GM18502 (cell line): ENCODE results near the gene IL1RAPL2.
"Not testable (repeated sequence)": the region's sequence is repeated elsewhere in the genome, so short reads cannot be mapped to it uniquely, and the experiment has no call there.

Source experiments
- ATAC-seq: cut with Tn5 transposase; IDR thresholded peaks from one replicate; pipeline ENCODE4 v1.9.1; 2021; ENCODE audit warnings: mild to moderate bottlenecking; ENCODE audit not compliant: unreplicated experiment, poor library complexity

Gene IL1RAPL2

DNA sequence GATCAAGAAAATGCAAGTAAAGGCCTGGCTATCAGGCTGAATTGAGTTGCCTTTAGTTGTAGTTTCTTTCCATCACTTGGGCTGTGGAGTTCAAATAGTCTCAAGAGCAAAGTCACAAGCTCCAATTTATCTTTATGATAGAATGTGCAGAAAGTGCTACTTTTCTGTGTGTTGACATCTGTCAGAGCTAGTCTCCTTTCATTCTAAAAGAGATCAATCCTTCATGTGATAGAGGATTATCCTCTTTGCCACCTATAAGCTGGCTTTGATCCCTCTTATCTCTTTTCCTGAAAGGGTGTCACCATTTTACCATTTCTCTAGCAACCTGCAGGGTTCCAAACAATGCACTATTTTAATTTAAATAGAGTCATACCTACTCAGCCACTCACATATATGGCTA is 429.5 kb downstream of the IL1RAPL2 start:
- no peak for ATAC-seq

DNA sequence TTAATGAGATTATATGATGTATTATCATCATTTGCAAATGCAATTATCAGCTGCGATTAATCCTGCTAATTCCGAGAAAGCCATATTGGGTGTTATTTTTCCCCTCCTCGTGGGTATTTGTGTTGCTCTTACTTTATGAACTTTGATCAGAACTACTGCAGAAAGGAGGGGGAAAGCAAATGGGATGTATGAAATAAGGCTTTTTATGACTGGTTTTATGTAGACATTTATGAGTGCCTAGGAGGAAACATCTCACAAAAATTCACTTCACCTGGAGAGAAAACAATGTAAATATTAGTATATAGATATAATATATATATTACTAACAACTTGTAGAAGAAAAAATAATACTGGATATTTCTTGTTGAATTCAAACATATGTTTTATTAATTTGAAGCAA is 440.1 kb downstream of the IL1RAPL2 start:
- ATAC-seq, result no peak

DNA sequence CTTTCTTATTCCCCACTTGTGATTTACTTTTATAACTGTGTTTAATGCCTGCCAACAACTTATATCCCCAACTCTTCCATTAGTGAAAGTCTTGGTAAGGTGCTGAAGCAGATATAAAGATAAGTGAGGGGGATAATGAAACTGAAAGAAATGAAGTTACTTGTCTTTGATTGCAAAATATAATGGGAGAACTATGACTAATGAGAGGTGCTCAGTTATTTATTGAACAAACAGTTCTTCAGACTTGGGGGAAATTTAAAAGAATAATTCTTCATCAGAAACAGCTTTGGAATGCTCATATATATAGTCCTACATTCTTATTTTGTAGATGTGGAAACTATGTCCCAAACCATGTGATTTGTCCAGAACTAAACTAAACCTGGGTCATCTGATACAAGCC is 441.0 kb downstream of the IL1RAPL2 start:
- ATAC-seq, result no peak

DNA sequence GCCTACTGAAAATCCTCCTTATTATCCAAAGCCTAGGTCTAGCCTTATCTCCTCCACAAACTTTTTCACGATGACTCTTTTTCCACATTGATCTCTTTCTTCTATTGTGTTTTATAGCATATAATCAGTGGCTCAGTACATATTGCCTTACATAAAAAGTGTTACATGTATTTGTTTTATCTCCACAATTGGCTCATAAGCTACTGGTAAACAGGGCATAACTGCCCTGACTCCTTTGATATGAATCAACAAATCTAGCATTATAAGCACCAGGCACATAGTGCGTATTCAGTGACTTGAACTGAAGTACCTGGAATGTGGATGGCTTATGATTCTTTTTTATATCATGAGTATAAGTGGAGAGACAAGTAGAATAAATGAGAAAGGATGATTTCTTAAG is 447.7 kb downstream of the IL1RAPL2 start:
- ATAC-seq, result no peak

DNA sequence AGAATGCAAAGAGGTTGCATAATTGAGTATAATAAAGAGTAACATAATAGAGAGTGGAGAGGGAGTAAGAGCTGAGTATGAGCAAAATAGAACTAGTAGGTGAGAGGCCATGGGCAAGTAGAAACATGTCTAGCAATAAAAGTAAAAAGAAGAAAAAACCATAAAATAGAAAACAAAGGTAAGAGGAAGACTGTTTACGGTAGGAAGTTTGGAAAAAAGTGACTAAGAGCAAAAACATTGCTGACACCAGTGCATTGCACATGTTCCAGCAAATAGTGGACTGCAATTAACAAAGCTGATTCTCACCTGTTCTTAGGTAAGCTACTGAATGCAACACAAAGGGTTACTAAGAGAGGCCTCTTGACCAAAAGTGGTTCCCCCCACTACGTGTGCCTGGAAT is 451.6 kb downstream of the IL1RAPL2 start:
- ATAC-seq, result no peak

DNA sequence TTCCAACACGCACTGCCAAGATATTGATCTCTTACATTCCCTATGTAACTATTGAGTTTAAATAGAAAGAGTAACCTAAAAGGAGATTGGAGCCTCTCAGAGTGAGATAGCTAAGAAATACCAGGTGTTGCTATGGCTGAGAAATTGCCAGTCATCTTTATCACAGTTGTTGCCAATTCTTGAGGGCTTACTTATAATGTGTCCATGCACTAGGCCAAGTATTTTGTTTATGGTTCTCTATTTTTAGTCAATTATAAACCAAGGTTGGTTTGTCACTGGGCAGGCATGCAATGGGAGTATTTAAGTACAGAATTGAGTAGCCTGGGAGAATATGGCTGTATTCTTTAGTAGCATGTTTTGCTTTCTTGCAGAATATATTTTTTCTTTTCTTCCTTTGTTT is 452.9 kb downstream of the IL1RAPL2 start:
- ATAC-seq, result no peak

DNA sequence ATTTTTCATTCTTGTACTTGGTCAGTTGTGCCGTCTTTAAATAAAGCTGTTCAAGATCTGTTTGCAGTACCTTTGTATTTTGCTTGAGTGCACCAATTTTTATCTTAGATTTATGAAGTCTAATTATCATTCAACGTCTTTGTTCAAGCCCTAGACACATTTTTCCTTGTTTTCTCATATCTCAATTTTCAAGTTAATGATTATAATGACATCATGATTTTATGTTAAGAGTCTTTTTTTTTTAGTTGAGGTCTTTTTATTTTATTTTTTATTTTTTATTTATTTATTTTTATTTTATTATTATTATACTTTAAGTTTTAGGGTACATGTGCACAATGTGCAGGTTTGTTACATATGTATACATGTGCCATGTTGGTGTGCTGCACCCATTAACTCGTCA is 463.0 kb downstream of the IL1RAPL2 start:
- ATAC-seq, result not testable (repeated sequence)

DNA sequence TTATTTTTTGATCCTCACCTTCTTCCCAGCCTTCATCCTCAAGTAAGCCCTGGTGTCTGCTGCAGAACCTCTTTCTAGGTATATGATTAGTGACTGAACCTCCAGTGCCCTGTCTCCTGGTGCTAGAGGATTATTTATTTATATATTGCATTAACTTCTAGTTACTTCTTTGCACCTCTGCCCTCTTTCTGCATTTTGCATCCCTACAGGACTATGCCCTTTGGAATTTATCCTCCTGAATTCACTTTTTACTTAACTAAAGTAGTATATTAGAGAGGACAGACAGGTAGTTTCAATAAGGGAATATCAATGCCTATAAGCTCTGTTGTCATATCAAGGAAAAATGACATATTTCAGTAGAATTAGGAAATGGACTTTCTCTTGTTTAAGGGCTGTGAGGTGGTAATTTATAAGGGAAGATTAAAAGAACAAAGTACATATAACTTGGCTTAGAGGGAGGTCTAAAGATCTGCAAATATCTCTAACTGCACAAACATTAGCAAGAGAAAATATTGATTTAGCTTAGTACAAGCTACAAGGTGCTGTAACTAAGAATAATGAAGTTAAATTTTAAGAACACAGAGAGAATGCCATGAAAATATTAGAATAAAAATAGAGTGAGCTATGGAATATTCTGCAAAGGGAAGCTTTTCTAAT is 472.8 kb downstream of the IL1RAPL2 start:
- no peak for ATAC-seq

DNA sequence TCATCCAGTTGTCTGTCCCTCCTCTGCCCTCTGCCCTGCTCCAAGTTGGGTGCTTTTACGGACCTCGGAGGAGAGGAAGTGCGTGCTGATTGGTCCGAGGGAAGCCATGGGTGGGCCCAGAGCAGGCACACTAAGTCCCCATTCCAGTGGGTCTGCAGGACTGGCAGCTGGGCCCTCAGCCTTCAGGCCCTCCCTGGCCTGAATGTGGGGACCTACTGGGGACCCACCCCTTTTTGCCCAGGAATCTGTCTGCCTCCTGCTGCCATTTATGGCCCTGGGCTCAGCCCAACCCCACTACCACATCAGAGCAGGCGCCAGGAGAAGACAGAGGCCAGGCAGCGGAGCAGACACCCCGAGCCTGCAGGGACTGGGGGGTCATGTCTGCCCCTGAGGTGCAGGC is 484.9 kb downstream of the IL1RAPL2 start:
- no peak for ATAC-seq

DNA sequence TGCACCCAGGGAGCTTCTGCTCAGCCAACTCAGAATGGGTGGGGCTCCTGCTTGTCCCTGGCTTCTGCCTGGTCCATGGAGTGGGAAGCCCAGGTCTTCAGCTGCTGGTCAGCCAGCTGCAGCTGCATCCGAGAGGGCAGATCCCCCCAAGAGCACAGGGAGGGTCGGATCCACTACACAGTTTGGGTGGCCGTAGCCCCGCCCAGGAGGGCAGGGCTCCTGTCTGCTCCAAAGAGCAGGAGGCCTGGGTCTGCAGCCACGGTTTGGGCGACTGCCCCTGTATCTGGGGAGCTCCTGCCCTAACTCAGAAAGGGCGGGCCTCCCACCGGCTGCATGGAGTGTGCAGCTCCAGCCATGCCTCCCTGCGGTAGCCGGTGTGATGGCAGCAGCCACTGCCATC is 485.4 kb downstream of the IL1RAPL2 start:
- ATAC-seq, result no peak

DNA sequence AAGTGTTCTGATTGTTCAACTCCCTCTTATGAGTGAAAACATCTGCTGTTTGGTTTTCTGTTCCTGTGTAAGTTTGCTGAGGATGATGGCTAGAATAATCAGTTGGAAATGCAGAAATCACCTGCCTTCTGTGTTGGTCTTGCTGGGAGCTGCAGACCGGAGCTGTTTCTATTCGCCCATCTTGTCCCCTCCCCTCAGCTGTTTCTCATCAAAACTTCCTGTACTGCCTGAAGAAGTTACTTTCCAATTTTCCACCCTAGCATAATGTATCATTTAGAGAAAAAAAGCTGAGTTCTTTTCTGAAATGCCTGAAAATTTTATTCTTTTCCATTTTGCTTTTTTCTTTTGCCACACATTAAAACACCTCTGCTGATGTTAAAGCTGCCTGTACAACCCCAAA is 486.9 kb downstream of the IL1RAPL2 start:
- no peak for ATAC-seq

DNA sequence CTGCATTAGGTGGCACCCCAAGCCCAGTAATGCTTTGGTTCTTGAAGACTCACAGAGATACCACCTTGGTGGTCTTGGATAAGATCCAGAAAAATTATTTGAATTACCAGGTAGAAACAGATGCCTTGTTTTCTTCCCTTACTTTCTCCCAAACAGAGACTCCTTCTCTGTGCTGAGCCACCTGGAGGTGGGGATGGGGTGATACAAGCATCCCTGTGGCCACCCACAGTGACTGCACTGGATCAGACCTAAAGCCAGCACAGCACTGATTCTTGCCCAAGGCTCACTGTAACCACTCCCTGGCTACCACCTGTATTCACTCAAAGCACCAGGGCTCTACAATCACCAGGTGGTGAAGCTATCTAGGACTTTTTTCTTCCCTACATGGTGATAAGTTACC is 497.7 kb downstream of the IL1RAPL2 start:
- no peak for ATAC-seq

DNA sequence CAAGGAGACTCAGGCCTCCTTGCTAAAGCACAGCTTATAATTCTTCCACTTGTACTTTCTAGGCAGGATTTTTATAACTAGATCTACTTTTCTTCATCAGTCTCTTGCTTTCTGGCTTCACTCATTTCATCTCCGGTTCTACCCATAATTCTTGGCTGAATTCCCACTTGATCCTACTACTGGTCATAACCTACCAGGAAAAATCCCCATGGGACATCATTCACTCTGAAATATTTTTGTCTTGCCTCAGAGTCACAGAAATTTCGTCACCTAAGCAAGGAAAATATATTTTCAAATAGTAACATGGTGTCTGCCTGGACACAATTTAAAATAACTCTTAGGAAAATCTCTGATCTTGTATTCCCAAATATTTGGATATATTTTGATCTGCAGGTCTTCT is 532.2 kb downstream of the IL1RAPL2 start:
- no peak for ATAC-seq

DNA sequence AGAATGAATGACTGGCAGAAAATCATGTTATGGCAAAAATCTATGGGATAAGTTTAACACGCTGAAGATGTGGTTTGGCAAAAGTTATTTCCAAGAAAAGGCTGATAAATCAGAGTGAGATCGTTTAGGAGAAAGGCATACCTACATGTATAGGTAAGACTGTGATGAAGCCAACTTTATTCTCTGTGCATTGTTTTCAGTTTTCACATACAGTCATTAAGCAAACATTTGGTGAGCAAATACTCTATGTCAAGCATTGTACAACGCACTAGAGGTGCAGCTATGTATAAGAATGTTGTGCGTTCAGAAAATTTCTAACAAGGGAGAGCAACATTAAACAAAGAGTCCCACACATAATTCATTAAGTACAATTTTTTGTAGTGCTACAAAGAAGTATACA is 532.8 kb downstream of the IL1RAPL2 start:
- ATAC-seq, result no peak

DNA sequence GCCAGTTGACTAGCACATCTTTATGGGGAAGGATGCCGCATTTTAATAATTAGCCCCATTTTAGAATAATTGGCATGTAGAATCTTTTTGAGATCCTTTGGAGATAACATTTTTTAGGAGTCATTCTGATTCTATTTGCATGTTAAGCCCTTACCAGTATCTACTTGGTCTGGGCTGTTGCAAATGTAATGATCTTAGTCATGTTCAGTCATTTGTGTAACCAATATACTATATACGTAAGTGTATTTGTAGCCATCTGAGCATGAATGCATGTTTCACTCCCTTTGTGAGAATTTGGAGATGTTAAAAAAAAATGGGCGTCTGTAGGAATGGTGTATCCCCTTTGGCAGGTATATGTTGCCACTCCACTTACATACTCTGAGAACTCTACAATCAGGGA is 535.4 kb downstream of the IL1RAPL2 start:
- ATAC-seq, result no peak

DNA sequence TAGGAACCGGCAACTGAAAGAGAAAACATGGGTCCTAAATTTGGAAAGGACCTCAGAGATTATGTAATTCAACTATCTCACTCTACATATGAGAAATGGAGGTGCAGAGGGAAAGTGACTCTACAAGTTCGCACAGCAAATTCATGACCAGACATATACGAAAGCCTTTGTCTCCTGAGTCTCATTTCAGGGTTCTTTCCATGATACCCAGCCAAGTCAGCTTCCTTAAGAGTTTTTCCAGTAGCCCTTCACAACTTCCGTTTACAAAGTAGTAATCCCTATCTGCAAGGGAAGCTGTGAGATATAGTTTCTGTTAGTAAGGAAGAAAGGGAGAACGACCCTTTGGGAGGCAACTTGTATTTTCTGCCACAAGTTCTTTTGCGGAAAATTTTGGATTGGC is 543.9 kb downstream of the IL1RAPL2 start:
- ATAC-seq, result no peak

DNA sequence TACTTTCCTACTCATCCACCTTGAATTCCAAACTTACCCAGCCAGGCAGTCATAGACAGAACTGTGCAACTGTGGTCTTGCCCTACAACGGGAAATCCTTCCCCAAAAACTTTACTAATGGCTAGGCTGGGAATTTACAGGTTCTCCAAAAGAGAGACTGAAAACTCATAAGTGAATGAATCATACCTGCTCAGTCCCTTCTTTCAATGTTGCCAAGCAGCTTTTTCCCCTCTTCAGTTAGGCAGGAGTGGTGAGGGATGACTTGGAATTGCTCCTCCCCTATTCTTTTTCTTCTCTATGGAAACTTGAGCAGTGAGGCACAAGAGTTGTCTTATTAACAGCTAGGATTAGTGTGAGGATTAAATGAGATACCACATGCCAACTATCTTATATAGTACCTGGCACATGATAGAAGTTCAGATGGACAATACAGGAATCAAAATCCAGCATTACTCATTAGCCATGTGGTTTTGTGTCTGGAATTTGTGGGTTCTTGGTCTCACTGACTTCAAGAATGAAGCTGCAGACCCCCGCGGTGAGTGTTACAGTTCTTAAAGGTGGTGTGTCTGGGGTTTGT is 548.6 kb downstream of the IL1RAPL2 start:
- no peak for ATAC-seq

DNA sequence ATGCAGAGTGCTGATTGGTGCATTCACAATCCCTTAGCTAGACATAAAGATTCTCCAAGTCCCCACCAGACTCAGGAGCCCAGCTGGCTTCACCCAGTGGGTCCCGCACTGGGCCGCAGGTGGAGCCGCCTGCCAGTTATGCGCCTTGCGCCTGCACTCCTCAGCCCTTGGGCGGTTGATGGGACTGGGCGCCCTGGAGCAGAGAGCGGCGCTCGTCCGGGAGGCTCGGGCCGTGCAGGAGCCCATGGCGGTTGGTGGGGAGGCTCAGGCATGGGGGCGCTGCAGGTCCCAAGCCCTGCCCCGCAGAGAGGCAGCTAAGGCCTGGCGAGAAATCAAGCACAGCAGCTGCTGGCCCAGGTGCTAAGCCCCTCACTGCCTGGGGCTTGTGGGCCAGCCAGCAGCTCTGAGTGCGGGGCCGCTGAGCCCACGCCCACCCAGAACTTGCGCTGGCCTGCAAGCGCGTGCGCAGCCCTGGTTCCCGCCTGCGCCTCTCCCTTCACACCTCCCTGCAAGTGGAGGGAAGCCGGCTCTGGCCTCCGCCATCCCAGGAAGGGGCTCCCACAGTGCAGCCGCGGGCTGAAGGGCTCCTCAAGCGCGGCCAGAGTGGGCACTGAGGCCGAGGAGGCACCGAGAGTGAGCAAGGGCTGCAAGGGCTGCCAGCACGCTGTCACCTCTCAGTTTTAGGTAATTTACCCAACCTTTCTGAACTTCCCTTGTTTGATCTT is 549.8 kb downstream of the IL1RAPL2 start:
- ATAC-seq, result not testable (repeated sequence)

DNA sequence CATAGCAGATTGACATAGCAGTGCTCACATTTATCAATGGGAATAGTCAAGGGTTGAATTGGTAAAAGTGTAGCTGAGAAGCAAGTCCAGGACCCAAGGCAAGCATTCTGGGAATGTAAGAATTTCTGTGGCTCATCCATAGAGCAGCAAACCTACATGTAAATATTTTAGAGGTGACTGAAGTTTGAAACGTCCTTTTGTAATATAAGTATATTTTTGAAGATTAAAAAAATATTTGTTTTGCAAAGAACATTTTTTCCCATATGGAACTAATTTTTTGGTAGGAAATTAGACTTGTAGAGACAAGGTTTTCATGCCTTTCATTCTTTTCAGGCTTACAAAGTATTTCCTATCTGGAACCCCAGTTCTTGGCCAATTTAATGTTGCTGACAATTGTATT is 550.5 kb downstream of the IL1RAPL2 start:
- no peak for ATAC-seq

DNA sequence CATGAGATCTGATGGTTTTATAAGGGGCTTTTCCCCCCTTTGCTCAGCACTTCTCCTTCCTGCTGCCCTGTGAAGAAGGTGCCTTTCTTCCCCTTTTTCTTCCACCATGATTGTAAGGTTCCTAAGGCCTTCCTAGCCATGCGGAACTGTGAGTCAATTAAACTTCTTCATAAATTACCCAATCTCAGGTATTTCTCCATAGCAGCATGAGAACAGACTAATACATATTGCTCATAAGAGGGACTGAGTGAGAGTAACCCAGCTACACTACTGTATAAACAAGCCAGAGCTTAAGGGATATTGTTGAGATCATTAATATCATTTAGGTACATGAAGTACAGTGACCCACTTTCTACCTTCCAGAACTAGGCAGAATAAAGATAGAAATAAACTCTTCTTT is 551.6 kb downstream of the IL1RAPL2 start:
- no peak for ATAC-seq

DNA sequence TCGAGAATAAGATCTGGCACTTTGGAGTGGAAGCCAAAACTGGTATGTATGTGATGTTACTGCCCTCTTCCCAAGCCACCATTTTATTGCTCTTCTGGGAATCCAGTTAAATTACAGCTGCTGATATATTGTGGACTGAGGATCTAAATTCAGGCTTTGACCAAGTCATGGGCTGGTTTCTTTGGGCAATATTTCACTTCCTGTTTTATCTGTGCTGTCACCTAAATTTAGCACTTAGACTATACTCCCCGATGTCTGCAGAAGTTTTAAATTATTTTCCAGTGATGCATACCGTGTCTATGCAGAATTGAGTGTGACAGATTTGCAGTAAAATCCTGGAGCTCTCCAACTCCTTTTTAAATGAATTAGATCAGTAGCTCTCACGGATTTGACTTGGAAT is 554.5 kb downstream of the IL1RAPL2 start:
- no peak for ATAC-seq

DNA sequence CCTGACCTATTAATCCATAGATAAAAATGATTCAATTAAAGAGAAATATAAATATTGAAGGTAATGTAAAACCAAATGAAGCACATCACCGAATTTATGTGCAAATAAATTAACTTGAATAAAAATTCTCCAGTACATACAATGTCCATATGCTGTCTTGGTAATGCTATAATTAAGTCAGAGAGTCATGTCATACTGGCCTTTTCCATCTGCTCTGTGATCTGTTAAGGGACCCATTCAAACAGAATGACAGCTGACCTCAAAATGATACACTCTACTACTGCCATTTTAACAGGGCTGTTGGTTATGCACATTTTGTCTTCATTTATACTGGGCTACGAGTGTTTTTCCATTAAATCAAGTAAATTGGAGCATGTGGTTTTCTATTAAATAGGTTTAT is 555.2 kb downstream of the IL1RAPL2 start:
- no peak for ATAC-seq
